GM06990 (cell line): ENCODE results near the gene TMEM187.

ENCODE experiments used
- DNase-seq: peaks from one replicate; pipeline ENCODE4 v3.0.0-alpha.2; 2011; ENCODE audit not compliant: insufficient read length; ENCODE audit errors: extremely low read depth
- H3K27me3 ChIP-seq: replicated peaks from 2 replicates; pipeline ENCODE4 v1.6.0; 2011; ENCODE audit warnings: low read length; ENCODE audit not compliant: control insufficient read depth, insufficient read depth
- H3K36me3 ChIP-seq: 2 replicates; pipeline ENCODE4 v1.5.1; 2011; ENCODE audit warnings: low read length; ENCODE audit not compliant: control insufficient read depth, insufficient read depth
- H3K4me3 ChIP-seq: replicated peaks from 2 replicates; pipeline ENCODE4 v1.5.1; 2011; ENCODE audit warnings: low read depth, mild to moderate bottlenecking, control low read depth, low read length
- TF ChIP-seq, protein P1 (sequence below): IDR thresholded peaks from 2 replicates; pipeline ENCODE4 v1.5.1; 2011; ENCODE audit warnings: low read length, control low read depth, mild to moderate bottlenecking, inconsistent platforms; ENCODE audit not compliant: insufficient read depth, poor library complexity, severe bottlenecking

TMEM187 gene

DNA sequence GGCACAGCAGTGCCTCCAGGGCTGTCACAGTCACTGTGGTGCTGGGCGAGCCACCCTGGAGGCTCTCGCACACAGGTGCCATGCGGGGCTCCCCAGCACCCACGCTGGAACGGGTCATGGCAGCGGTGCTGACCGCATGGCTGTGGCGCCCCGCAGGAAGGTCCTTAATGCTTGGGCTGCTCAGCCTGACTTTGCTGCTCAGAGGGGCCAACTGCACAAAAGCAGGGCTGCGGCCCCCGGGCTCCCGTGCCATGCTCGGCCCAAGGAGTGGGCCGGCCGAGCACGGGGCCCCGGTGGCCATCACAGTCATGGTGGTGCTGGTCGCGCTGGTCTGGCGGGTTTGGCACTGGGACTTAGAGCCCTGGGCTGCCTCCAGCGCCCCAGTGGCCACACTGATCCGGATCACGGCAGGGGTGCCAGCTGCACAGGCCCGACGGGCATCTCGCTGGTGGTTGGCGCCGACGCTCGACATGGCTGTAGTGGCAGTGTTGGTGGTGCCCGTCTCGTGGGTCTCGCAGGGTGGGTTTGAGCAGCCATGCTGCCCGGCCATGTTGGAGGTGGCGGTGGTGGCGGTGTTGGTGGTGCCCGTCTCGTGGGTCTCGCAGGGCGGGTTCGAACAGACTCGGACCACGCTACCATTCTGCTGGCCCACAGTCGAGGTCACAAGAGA is 17.9 kb upstream of the TMEM187 start:
- Histone ChIP-seq H3K27me3 (no peaks in the 10 kb centered on the region), H3K36me3 (peaks cover 50% of the 10 kb centered on the region), H3K4me3 (no peak overlapping the region)
- DNase-seq, result no peak
- TF ChIP-seq, protein P1, sequence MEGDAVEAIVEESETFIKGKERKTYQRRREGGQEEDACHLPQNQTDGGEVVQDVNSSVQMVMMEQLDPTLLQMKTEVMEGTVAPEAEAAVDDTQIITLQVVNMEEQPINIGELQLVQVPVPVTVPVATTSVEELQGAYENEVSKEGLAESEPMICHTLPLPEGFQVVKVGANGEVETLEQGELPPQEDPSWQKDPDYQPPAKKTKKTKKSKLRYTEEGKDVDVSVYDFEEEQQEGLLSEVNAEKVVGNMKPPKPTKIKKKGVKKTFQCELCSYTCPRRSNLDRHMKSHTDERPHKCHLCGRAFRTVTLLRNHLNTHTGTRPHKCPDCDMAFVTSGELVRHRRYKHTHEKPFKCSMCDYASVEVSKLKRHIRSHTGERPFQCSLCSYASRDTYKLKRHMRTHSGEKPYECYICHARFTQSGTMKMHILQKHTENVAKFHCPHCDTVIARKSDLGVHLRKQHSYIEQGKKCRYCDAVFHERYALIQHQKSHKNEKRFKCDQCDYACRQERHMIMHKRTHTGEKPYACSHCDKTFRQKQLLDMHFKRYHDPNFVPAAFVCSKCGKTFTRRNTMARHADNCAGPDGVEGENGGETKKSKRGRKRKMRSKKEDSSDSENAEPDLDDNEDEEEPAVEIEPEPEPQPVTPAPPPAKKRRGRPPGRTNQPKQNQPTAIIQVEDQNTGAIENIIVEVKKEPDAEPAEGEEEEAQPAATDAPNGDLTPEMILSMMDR, result no peak

DNA sequence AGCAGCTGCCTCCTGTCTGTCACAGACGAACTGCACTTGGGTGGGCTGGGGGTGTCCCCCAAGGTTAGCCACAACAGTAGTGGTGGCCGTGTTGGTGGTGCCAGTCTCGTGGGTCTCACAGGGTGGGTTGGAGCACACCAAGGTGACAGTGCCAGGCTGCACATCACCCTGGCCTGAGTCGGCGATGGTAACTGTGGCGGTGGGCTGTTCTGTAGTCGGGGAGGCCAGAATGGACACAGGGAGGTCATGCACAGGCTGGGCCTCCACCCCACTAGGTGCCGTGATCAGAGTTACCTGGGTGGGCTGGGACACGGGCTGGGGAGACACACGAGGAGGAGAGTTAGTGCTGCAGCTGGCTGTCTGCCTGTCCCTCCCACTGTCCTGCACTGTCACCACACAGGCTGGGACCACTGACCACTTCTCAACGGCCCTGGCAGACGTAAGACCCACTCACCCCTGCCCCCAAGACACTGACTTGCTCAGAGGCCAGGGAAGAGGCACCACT is 17.3 kb upstream of the TMEM187 start:
- no peak for DNase-seq
- peaks cover 51% of the 10 kb centered on the region for H3K36me3 ChIP-seq
- H3K27me3 ChIP-seq, result no peaks in the 10 kb centered on the region
- H3K4me3 ChIP-seq, result no peak overlapping the region
- TF ChIP-seq, protein P1, result no peak

DNA sequence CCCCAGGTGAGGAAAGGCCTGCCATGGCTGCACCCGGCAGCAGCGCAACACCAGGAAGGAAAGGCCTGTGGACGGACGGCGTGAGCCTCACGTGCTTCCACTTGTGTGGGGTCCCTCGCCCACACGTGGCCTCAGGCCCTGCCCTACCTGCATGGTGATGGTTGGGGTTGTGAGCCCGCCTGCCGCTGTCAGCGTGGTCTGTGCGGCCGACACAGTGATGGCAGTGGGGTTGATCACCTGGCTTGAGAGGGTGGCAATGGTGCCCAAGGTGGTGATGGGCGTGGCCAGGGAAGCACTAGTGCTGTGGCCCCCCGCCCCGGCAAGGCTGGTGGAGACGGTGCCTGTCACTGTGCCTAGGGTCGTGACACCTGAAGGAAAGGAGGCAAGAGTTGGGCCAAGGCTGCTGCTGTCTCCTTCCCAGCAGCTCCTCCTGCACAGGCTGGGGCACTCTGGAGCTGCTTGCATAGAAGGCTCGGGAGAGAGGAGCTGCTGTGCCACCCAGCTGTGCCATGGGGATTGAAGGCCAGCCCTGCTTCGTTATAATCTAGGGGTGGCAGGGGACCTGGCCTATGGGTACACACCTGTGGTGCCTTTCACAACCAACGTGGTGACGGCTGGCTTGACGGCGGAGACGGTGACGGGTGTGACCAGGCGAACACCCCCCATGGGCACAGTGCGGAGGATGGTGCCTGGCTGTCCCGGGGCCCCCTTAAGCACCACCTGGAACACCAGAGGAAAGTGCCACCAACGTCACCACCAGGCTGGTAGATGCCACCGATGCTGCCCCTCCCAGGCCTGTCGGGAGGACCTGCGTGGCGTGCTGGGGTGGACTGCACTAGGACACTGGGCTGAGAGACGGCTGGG is 16.3 kb upstream of the TMEM187 start:
- TF ChIP-seq, protein P1, result no peak
- H3K36me3 ChIP-seq, result peaks cover 44% of the 10 kb centered on the region
- H3K27me3 ChIP-seq, result no peaks in the 10 kb centered on the region
- no peak for DNase-seq
- H3K4me3 ChIP-seq, result no peak overlapping the region

DNA sequence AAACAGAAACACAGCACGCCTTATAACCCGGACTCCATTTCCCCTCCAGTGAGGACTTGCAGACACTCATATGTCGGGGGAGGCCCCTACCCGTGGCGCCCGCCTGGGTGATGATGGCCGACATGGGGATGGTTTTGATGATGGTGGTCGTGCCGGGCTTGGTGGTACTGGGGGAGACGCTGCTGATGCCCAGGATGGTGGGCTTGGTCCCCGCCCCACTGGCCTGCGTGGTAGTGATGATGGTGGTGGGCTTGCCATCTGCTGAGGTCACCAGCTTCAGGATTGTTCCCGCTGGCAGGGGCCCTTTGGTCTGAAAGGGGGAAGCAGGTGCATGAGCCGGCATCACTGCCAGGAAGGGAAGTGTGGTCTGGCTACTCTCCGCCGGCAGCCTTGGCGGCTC is 15.3 kb upstream of the TMEM187 start:
- Histone ChIP-seq H3K4me3 (no peak overlapping the region), H3K36me3 (peaks cover 44% of the 10 kb centered on the region), H3K27me3 (no peaks in the 10 kb centered on the region)
- peak; percentile 12 for DNase-seq
- TF ChIP-seq, protein P1, result no peak

DNA sequence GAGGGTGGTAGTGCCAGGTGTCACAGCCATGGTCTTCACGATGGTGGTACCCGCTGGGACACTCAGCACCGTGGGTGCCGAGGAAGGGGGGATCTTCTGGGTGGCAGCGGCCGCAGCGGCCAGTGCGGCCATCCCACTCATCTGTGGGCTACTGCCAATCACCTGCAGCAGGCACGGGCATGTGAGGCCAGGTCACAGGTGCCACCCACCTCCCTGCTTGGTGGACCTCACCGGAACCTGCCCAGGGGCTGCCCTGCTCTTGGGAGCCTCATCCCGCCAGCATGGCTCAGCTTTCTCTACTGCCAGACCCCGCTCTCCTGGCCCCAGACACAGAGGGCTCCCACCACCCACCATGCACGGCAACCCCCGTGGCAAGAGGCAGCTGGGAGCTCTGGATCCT is 13.9 kb upstream of the TMEM187 start:
- peaks cover 44% of the 10 kb centered on the region for H3K36me3 ChIP-seq
- H3K27me3 ChIP-seq, result no peaks in the 10 kb centered on the region
- no peak overlapping the region for H3K4me3 ChIP-seq
- TF ChIP-seq, protein P1, result no peak
- no peak for DNase-seq
